Stimulated activated CD8-positive, alpha-beta memory T cell treated with anti-CD3 and anti-CD28 coated beads, Interleukin-7, amount 100 ng/mL, for 48 hours (primary cell): ENCODE results near the gene WDHD1.
"Not testable (repeated sequence)": the region's sequence is repeated elsewhere in the genome, so short reads cannot be mapped to it uniquely, and the experiment has no call there.

Experiments used
- DNase-seq, 2 donors: peaks; one replicate each; pipeline ENCODE4 v3.0.0-alpha.2; 2020; ENCODE audit warnings: low read depth in 1 of 2; ENCODE audit errors: extremely low read depth in 1 of 2

The WDHD1 gene, protein sequence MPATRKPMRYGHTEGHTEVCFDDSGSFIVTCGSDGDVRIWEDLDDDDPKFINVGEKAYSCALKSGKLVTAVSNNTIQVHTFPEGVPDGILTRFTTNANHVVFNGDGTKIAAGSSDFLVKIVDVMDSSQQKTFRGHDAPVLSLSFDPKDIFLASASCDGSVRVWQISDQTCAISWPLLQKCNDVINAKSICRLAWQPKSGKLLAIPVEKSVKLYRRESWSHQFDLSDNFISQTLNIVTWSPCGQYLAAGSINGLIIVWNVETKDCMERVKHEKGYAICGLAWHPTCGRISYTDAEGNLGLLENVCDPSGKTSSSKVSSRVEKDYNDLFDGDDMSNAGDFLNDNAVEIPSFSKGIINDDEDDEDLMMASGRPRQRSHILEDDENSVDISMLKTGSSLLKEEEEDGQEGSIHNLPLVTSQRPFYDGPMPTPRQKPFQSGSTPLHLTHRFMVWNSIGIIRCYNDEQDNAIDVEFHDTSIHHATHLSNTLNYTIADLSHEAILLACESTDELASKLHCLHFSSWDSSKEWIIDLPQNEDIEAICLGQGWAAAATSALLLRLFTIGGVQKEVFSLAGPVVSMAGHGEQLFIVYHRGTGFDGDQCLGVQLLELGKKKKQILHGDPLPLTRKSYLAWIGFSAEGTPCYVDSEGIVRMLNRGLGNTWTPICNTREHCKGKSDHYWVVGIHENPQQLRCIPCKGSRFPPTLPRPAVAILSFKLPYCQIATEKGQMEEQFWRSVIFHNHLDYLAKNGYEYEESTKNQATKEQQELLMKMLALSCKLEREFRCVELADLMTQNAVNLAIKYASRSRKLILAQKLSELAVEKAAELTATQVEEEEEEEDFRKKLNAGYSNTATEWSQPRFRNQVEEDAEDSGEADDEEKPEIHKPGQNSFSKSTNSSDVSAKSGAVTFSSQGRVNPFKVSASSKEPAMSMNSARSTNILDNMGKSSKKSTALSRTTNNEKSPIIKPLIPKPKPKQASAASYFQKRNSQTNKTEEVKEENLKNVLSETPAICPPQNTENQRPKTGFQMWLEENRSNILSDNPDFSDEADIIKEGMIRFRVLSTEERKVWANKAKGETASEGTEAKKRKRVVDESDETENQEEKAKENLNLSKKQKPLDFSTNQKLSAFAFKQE

DNA sequence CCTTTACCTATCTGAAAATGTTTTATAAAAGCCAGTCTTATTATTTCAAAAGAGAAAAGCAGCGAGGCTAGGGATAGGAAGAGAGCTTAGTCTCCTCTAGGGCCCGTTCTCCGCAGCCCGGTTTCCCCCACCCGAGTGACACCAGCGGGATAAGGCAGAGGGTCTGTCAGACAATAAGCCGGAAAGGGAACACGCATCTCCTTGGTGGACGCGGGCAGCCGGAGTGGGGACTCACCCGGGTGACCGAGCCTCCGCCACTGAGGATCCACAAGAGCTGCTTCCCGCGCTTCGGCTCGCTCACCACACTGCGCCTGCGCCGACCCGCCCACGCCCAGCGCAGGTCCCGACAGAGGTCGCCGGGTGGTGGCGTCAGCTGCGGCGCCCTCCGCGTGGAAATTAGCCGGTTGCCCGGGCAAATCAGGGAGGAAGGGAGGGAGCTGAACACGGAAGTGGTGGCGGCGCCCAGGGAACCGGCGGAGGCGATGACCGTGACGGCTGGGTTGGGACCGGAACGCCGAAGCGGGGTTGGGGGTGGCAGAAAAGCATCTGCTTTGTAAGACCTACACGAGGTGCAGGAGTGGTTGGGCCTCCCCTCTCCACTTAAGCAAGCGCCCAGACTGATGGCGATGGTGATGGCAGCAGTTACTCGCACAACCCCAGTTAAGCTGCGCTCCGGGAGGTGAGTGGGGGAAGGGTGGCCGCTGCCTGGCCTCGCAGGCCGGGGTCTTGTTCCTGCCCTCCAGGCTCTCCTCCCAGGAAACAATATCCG is at the start of gene WDHD1, which contains the start of gene SOCS4:
WDHD1 (minus strand) TSS at position 307 of the 769 bp plus-strand sequence. CDS start 312 bp downstream, outside the sequence.
SOCS4 (plus strand) TSS at position 444 of the 769 bp plus-strand sequence. CDS start 15,806 bp downstream, outside the sequence.
- DNase-seq = peak; percentile 95 to 98

DNA sequence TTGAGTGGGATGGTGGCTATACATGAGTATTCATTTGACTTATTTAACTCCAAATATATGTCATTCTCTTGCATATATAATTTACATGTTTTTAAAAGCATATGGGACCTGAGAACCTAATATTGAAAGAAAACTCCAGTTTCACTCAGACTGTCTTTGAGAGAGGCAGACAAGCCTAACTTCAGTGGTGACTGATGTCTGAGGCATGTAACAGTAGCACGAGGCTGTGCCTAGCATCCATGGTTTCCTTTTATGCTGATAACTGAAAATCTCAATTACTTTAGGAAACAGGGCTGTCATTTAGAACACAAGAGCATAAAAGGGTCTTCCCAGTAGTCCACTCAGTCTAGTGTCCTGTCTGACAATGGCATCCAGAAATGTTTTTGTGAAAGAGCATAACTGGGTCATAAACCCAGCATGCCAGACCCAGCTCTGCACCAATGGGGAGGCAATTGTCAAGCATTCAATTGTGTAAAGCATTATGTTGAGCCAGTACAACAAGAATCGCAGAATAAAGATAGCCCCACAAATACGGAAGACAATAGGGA is 48.8 kb upstream of the WDHD1 start:
- DNase-seq = no peak

DNA sequence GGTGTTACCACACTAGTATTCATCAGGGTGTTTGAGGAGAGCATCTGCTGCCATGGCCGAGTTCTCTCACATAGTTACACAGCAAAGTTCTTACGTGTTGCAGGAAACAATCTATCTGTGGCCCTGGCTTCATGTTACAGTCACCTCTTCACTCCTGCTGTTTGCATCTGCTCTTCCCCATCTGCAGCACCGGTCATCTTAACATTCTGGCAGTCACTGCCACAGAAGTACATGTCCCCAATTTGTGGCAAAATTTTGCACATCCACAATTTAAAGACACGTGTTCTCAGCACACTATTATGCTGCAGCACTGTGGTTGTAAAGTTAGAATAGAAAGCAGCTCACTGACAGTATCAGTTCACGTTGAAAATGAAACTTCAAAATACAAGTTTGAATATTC is 47.8 kb upstream of the WDHD1 start:
- DNase-seq = no peak

DNA sequence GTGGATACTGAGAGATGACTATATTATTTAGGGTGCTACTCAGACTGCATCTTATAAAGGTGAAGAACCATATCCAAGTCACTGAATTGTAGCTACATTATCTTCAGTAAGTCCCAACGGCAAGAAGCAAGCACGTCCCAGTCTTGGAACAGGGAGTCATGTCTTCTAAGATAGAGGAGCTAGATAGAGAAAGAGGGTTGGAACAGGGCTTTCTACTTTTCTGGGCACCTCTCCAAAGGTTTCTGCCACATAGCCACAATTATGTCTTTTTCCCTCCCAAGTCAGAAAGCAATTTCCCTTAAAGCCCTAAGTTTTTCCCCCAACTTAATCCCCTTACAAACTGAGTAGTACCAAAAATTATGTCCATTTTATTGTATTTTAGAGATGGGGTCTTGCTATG is 47.0 kb upstream of the WDHD1 start:
- no peak for DNase-seq

DNA sequence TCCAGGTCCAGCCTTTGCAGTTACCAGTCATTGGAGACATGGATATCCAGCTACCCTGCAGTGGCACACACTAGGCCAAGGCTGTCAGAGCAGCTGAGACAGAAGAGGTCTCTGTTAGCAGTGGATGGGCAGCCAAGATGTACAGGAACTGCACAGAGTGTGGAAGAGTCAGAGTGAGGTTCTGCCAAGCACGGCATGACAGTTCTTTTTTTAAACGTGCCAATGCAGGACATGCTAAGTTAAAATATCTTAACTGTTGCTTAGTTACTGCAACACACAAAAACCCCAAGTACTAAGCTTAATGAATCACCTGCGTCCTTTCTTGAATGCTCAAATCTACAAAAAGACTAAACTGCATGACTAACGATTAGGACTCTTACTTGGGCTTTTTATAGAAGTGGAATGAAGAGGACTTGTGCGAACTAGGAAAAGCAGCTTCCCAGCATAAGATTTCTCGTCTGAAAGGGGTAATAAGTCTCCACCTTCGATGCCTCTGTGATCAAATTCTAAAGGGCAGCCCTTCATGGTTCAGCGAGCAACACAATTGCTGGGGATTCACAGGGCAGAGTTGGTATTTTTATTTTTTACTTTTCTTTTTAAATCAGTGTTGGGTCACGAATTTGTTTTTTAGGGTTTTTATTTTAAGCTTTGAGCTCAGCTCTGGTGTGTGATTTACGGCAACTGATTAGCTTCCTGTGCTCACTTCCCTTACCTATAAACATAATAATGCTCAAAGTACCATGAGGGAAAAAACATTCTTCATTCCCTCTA is 45.2 kb upstream of the WDHD1 start:
- DNase-seq = no peak

DNA sequence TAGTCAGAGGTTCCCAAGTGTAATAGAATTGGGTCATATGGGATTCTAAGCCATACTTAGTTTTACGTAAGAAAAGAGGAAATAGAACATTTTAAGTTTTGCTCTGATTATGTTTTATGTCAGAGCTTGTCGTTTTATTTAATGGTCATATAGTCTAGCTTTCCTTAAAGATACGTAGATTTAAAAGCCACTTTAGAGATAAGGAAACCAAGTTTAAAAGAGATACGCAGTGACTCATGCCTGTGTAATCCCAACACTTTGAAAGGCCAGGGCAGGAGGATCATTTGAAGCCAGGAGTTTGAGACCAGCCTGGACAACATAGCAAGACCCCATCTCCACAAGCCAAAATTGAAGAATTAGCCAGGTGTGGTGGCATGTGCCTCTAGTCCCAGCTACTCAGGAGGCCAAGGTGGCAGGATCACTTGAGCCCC is 44.1 kb upstream of the WDHD1 start:
- no peak for DNase-seq

DNA sequence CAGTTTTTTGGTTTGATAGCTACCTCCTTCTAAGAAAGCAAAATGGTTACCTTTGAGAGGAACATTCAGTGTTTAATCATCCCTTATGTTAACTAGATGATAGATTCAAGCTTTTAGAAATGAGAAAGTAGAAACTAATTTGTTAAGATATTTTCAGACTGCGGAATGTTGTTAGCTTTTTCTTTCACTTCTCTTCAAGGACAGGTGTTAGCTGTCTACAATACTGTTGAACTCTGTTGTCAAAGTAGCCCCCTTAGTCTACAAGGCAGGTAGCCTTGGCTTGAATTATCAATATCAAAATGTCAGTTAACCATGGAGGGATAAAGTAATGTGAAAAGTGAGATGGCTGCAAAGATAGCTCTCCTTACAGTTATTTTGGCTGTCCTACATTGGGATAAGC is 39.3 kb upstream of the WDHD1 start:
- DNase-seq = no peak

DNA sequence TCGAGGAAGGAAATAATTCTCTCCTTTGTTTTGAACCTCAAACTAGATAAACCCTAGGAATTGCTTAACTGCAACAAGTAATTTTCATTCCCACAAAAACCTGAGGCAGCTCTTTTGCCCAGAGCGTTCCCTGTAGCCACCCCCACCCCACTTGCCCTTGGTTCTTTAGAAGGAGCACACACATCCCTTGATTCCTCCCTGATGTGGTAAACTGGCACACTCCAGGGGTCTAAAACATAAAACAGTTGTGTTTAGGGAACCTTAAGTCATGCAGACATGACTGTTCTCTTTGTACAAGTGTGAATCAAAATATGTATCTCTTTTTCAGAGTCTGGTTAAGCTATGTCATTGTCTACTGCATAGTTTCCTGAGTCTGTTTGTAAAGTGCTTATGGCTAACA is 38.5 kb upstream of the WDHD1 start:
- no peak for DNase-seq

DNA sequence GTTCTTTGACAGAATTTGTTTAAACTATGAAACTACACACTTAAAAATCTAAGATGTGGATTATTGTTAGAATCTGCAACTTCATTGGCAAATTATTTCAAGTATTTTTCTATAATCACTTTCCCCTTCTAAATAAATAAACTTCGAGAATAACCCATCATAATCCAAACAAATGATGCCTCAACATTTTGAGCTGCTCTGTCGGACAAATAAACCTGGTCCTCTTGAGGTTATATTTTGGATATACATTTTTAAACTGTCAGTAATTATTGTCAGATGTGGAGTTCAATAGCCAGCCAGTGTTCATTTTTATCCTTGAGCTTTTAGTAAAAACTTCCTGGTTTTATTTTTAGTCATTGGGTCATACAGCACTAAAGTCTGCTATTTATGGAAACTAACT is 38.0 kb upstream of the WDHD1 start:
- not testable (repeated sequence) for DNase-seq

DNA sequence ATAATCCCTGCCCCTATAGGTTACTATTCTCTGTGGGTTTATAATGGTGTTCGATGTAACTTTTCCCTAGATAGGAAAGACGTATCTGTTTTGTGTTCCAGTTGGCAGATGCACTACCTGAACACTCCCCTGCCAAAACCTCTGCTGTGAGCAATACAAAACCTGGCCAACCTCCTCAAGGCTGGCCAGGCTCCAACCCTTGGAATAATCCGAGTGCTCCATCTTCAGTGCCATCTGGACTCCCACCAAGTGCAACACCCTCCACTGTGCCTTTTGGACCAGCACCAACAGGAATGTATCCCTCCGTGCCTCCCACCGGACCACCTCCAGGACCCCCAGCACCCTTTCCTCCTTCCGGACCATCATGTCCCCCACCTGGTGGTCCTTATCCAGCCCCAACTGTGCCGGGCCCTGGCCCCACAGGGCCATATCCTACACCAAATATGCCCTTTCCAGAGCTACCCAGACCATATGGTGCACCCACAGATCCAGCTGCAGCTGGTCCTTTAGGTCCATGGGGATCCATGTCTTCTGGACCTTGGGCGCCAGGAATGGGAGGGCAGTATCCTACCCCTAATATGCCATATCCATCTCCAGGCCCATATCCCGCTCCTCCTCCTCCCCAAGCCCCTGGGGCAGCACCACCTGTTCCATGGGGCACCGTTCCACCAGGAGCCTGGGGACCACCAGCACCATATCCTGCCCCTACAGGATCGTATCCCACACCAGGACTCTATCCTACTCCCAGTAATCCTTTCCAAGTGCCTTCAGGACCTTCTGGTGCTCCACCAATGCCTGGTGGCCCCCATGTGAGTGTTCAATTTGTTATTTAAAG is 35.8 kb upstream of the WDHD1 start:
- DNase-seq = no peak

DNA sequence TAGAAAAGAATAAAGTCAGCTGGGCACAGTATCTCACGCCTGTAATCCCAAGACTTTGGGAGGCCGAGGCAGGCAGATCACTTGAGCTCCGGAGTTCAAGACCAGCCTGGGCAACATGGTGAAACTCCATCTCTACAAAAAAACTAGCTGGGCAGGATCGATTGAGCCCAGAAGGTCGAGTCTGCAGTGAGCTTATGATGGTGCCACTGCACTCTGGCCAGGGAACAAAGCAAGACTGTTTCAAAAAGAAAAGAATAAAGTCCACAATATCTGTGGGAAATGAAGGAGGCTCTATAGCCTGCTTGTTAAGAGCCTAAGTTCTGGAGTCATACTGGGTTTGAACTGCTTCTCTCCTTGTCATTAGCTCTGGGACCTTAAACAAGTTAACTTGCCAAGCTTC is 32.4 kb upstream of the WDHD1 start:
- no peak for DNase-seq

DNA sequence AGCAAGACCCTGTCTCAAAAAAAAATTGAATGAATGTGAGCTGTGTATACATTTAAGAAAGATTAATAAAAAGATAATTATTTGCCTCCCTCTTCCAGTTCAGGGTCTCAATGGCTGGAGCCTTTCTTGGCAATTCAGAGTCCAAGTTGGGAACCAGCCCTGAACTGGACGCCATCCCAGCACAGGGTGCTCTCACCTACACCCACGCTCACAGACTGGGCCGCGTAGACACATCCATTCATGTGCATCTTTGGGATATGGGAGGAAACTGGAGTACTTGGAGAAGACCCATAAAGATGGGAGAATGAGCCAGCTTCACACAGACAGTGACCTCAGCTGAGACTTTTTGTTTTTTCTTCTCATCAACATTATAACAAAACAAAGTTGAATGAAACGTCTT is 31.0 kb upstream of the WDHD1 start:
- DNase-seq = no peak

DNA sequence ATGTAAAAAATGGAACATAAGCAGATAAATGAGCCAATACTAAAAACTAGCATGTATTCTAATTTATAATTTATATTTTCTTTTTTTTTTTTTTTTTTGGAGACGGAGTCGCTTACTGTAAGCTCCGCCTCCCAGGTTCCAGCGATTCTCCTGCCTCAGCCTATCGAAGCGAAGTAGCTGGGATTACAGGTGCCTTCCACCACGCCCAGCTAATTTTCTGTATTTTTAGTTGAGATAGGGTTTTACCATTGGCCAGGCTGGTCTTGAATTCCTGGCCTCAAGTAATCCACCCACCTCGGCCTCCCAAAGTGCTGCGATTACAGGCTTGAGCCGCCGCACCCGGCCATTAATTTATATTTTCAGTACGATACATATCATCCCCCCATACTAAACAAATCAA is 27.2 kb upstream of the WDHD1 start:
- no peak for DNase-seq

DNA sequence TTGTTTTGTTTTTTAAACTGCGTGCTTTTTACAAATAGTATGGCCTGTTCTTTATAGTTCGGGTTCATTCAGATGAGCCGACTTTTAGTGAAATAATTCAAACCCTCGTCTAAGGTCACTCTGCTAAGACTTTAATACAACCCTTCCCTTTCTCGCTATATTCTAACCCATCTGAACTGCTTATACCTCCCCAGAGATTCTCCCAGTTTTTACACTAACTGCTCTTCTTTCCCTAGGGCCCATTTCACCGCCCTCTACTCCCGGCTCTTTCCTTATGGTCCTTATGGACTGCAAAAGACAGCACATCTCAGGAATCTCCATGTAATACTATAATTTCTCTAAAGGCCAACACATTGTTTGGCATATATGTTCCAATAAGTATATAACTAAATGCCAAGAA is 26.6 kb upstream of the WDHD1 start:
- DNase-seq = no peak

DNA sequence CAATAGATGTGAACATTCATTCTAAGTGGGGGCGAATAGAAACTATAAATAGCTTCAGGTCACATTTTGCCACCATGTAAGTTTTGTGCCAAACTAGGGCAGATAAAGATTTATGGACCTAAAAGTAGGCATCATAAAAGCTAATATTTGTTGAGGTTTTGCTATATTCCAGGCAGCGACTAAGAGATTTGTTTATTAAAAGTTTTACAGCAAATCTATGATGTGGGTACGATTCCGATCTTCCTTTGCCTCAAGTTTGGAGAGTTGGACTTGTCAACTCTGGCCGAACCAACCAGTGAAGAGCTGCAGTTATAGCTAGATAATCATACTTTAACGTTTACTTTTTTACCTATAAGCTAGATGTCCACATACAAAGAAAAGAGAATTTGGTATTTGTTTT is 26.1 kb upstream of the WDHD1 start:
- DNase-seq = no peak

DNA sequence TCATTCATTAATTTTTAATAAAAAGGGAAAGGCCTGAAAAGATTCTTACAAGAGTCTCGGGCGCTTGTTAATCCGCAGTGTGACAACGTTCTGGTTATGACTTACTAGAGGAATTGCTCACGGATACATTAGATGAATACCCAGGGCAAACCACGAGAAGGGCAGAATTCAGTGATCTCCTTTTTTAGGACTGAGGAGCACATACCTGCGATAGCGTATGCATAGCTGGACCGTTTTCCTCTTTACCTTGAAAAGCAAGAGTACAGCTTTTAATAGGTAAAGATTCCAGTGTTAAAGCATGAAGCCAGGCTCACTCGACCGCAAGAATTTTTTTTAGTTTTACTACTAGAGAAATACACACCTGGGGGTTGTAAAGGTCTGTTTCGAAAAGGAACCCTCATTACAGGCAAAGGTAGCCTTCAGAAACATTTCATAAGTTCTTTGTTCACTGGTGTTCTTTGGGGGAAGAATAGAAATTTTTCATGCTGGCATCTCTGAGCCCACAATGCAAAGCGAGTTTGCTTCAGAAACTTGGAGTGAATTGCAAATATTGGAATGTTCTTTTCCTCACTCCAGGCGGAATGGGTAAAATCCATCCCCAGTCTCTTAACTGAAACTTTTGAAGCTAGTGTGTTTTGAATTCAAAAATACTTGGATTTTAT is 25.5 kb upstream of the WDHD1 start:
- no peak for DNase-seq

DNA sequence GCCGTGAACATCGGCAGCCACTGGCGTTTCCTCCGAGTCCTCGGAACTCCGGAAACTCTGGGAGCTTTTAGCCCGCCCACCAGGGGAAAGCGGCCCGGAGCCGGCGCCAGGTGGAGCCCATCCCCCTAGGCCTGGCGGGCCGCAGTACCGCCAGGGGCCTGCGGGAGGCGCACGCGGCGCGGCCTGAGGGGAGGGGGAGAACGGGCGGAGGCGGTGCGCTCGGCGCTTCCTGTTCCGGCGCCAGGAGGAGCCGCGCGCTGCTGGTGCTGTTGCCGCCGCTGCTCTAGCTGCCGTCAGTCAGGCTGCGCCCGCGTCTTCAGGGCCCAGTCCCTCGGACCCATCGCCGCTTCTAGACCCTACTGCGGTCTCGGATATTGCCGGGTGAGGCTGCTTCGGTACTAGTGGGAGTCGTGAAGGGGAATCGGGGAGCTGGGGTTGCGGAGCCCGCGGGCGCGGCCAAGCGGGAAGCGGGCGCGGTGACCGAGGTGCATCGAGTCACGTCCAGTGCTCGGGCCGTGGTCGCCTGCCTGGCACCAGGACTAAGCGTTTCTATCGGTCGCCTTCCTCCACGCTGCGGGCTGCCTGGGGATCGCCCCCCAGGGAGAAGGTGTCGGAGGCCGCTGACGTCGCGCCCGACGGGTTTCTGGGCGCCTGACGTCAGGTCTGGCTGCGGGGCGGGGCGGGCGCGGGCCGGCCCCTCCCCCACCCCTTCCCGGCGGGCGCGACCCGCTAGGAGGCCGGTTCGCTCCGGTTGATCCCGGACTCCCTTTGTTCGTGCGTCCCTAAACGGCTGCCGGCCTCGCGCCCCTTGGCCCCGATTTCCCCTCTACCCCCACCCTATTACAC is 24.7 kb upstream of the WDHD1 start, which contains the start of gene MAPK1IP1L:
MAPK1IP1L (plus strand) TSS at position 225 of the 846 bp plus-strand sequence. CDS start 10,037 bp downstream, outside the sequence.
- DNase-seq = peak; percentile 69 to 85
